Measurements from ENCODE around the gene PBX2. TPM values are rescaled to one million over a fixed set of nuclear protein-coding genes. Genes with fewer than 3 reads are reported as not detected.

Gene PBX2
- total and polyA plus RNA-seq, 2 experiments from 2014 or later: 7.2 to 111 TPM

- TF ChIP-seq ZNF462 (CRISPR knock-in tag; IDR thresholded peaks at IDR 0.05) (no peak), ZNF114 (CRISPR knock-in tag; IDR thresholded peaks at IDR 0.05) (no peak)
Observed at GRCh38 chr6:32202186-32202585, 12.2 kb upstream of the PBX2 start (continued).

- Mint-ChIP-seq H3K4me1 (peaks cover 11% of the 10 kb centered on the region; the same call in 2 of the 3 replicates), H3K4me3 (no peak overlapping the region), H3K27me3 (ENCODE audit: insufficient read depth, low read depth, poor library complexity) (peaks cover 6% of the 10 kb centered on the region), H3K27ac (no peak overlapping the region), H3K36me3 (ENCODE audit: low read depth) (no peaks in the 10 kb centered on the region), H3K9me3 (no peaks in the 10 kb centered on the region; the same call in 2 of the 3 replicates)
- Histone ChIP-seq H2AFZ (no peak overlapping the region), H3K27ac (ENCODE audit: low read depth) (no peak overlapping the region), H3K36me3 (ENCODE audit: insufficient read depth) (no peaks in the 10 kb centered on the region), H3K79me2 (replicated peaks; ENCODE audit: insufficient read depth) (no peaks in the 10 kb centered on the region), H3K4me3 (no peak overlapping the region), H4K20me1 (replicated peaks; ENCODE audit: insufficient read depth) (no peaks in the 10 kb centered on the region), H3F3A (replicated peaks; ENCODE audit: low read depth) (peaks cover 11% of the 10 kb centered on the region), H3K9me2 (ENCODE audit: insufficient read depth) (no peaks in the 10 kb centered on the region), H3K4me1 (ENCODE audit: insufficient read depth) (peaks cover 11% of the 10 kb centered on the region; the same call in 1 of the 2 replicates), H3K4me2 (no peak overlapping the region), H3K27me3 (ENCODE audit: insufficient read depth) (no peaks in the 10 kb centered on the region)
- ATAC-seq (no peak), DNase-seq (ENCODE audit: low spot score) (no peak)
- no peak for TF ChIP-seq NANOG (IDR thresholded peaks at IDR 0.05; ENCODE audit: borderline replicate concordance)
- TF ChIP-seq JUNB (IDR thresholded peaks at IDR 0.05; ENCODE audit: unreplicated experiment): no peak
- TF ChIP-seq ZNF331 (CRISPR knock-in tag; IDR thresholded peaks at IDR 0.05; ENCODE audit: low read depth): no peak
- no peak for TF ChIP-seq ZNF462 (CRISPR knock-in tag; IDR thresholded peaks at IDR 0.05)
- no peak for TF ChIP-seq ETS1 (IDR thresholded peaks at IDR 0.05)
- TF ChIP-seq ZNF114 (CRISPR knock-in tag; IDR thresholded peaks at IDR 0.05): no peak
- no peak for TF ChIP-seq POLR2AphosphoS5 (IDR thresholded peaks at IDR 0.05; ENCODE audit: low read depth)
Observed at GRCh38 chr6:32200711-32201475, 10.9 kb upstream of the PBX2 start.
